A549 treated with AZD2906 at 1 μM for 4 hours (cell line): ENCODE results near the gene ST8SIA4. TPM values are rescaled to one million over a fixed set of nuclear protein-coding genes. Genes with fewer than 3 reads are reported as not detected.

Source experiments
- total RNA-seq: library from RNA; stranded (reverse); fragments of 200-300 nt; extraction: Qiagen RNA extraction; gene quantifications from 5 replicates; pipeline ENCODE4 v1.2.3, GENCODE V29; 2022

The ST8SIA4 gene
- 0.21 to 0.49 TPM (median 0.29 TPM) in 5 replicates for total RNA-seq

GRCh38 chr5:100903039-100903887 is at the start of gene ST8SIA4:
Gene ST8SIA4 (minus strand): TSS chr5:100903282. CDS start chr5:100902955, 327 bp downstream.

